HG02759 (cell line): Measurements from ENCODE around the gene SENP7.
"Not testable (repeated sequence)": the region's sequence is repeated elsewhere in the genome, so short reads cannot be mapped to it uniquely, and the experiment has no call there.

Source experiments
- ATAC-seq: cut with Tn5 transposase; IDR thresholded peaks from one replicate; pipeline ENCODE4 v1.9.1; 2021; ENCODE audit warnings: mild to moderate bottlenecking, moderate library complexity; ENCODE audit not compliant: unreplicated experiment

SENP7 gene

DNA sequence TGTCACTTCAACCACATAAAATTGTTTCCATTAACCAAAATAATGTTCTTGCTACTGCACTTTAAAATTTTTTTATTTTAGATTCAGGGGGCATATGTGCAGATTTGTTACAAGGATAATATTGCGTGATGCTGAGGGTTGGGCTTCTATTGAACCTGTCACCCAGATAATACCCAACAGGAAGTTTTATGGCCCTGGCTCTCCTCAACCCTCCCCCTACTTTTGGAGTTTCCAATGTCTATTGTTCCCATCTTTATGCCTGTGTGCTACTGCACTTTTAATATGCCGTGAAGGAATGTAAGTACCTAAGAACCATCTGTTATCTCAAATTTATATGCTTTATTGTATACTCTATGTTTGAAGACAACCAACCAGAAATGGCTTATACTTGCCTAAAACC, 150.6 kb downstream of the SENP7 start:
- ATAC-seq, result no peak

- ATAC-seq, result no peak
Measured at GRCh38 chr3:101351829-101352228, 161.2 kb downstream of the SENP7 start.

- ATAC-seq, result no peak
Measured at GRCh38 chr3:101340591-101340990, 172.4 kb downstream of the SENP7 start.

DNA sequence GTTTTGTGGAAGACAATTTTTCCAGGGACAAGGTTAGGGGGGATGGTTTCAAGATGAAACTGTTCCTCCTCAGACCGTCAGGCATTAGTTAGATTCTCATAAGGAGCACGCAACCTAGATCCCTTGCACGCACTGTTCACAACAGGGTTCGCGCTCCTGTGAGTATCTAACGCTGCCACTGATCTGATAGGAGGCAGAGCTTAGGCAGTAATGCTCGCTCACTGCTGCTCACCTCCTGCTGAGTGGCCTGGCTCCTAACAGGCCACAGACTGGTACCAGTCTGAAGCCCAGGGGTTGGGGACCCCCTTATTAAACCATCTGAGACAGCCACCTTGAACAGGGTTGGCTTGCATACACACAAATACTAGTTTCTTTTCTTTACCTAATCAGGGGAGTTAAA, 179.1 kb downstream of the SENP7 start:
- no peak for ATAC-seq

DNA sequence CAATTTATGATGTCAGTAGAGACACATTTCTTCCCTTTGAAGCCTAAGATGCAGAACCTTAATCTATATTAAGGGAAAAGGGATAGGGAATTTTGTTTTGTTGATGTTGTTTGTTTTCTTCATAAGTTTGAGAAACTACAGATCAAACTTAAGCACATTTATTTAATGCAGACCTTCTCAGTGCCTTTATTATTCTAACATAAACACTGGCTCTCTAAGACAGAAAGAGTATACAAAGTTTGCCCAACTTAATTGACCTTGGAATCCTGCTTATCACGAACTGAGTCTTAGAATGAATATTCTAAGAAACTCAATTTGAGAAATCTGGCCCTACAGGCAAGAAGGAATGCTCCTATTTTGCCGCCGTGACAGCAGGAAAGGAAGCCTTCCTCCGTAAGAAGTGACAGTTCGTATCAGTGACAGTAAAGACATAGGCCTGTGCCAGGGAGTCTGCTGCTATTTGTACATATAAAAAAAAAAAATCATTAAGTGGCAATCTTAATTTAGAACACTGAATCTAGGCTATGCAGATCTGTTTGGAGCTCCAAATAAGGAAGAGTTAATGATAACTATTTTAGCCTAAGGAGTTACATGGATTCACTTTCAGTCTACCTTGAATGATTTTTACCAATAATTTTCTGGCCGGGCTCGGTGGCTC, 183.9 kb downstream of the SENP7 start:
- no peak for ATAC-seq

DNA sequence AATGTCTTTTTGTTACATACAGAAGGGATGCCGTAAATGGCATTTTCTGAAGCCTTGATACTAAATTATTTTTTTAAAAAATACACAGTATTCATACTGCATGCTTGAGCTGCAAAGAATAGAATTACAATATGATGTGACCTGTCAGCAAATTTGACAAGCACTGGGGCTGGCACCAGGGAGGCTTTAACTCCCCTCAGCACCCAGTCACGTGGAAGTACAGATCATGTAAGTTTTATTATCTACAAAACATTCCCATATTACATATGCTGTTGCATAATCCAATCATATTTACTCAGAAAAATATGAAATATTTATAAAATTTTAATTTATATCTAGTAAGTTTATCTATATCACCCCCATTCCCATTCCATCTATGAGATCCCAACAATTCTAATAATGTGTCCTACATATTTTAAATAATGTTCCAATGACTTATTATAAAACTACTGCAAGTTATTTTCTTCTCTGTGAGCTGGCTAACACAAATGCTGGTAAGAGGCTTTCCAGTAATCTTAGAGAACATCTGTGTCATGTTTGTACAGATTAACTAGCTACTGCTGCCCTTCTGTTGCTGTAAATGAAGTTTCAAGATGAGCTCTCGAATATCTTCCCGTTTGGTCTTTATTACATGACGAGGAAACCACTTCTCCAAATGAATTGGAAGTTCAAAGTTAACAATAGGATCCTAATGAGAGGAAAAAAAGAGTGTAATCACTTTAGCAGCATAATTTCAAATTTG, 187.4 kb downstream of the SENP7 start:
- ATAC-seq, result no peak

DNA sequence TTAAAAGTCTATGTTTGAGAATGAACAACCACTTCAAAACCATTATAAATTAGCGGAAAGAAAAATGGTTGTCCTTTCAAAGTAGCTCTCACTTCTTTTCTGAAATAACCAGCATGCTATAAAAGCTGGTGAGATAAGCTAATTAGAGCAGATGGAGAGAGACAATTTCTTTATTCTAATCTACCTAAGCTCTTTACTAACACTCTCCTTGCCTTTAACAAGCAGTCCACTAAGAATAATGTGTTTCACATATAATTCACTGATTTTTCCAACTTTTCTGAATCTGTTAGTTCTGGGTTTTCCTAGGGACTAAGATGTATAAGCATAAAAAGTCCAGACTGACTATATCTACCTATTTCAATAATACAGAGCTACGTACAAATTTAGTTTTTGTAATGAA, 192.5 kb downstream of the SENP7 start, which contains the start of gene IMPG2:
IMPG2 (minus strand) TSS at position 101 of the 400 bp plus-strand sequence. CDS start 203 bp downstream, outside the sequence.
- ATAC-seq, result no peak

DNA sequence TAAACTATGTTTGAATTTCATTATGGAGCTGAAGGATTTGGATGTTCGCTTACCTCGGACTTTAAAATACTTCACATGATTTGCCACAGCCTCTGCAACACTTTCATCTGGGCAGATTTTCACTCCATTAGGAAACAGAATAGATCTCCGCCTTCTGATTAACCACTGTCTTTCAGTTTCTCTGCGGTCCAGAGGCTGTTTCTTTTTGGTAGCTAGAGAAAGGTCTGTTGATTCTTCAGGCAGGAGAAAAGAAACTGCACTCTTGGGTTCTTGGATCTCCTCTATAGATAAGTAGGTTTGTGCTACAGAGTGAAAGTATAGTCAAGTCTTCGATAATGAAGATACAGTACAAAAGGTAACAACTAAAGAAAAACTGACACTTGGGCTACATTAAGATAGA, 193.5 kb downstream of the SENP7 start:
- no peak for ATAC-seq

- ATAC-seq, result no peak
Measured at GRCh38 chr3:101312545-101312944, 200.5 kb downstream of the SENP7 start.

GRCh38 chr3:101311676-101312075, 201.3 kb downstream of the SENP7 start:
- ATAC-seq, result no peak

- ATAC-seq, result no peak
Measured at GRCh38 chr3:101310978-101311375, 202.0 kb downstream of the SENP7 start.

GRCh38 chr3:101308147-101308772, 204.8 kb downstream of the SENP7 start:
- not testable (repeated sequence) for ATAC-seq

DNA sequence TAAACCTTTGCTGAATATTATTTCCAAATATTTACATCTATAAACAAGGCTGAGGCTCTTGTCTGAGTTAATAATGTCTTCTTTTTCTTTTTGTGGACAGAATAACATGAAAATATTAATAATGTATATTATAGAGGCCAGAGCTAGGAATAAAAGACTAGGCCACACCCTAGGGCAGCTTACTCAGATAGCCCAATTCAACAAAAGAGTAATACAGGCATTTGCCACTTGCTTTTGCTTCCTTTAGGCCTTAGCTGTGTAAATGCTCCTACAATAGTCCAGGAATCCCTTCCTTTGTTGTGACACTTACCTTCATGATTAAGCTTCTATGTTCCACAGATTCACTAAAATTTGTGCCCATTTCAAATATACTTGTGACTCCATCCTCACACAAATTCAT, 209.2 kb downstream of the SENP7 start:
- ATAC-seq, result no peak

DNA sequence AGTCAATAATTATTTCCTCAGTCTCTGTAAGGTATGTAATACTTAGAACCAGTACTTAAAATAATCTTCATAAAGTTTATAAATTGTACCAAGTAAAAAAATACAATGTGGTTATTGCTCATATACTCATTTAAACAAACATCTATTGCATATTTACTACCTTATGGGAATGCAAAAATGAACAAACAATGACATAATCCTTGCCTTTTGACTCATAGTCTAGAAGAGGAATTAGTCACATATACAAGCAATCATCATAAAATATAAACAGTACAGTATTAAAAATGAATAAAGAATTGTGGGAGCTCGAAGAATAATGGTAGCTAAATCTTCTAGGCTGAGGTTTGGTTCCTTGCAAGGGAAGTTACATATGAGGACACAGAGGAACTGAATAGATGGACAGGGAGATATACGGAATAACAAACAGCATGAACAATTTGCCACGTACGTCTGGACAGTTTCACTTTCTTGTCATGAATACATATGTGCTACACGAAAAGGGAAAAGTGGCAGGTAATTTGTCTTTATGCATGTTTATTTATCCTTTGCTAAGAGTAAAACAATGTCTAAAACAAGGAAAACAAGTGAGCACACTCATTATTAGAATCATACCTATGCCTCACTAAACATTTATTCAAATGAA, 209.8 kb downstream of the SENP7 start:
- ATAC-seq, result peak; percentile 53

DNA sequence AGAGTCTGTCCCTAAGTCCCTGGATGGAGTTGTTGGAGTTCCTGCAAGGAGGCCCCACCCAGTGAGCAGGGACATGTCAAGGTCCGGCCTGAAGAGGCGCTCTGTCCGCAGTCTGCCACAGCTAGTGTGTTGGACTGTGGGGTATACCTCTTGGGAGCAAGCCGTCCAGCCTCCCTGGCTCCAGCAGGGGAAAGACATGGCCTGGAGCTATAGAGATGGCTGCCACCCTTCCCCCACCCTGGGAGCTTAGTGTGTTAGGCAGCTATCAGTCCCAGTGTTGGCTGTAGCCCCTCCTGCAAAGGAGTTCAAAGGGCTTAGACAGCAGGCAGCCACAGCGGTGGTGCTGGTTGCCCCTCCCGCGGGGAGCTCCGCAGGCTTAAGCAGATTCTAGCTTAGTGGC, 212.9 kb downstream of the SENP7 start:
- ATAC-seq, result no peak

DNA sequence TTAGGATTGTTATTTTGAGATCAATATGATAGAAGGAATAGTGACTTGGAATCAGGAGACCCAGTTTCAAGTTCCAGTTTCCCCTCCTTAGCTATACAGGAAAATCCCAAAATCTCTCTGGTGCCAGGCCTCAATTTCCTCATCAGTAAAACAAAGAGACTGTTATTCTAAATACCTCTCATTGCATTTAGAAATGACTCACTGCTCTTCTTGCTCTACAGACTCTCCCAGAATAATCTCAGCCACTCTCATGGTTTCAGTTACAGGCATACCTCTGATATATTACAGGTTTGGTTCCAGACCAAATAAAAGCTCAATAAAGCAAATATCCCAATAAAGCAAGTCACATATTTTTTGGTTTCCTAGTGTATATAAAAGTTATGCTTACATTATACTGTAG, 221.0 kb downstream of the SENP7 start:
- no peak for ATAC-seq

DNA sequence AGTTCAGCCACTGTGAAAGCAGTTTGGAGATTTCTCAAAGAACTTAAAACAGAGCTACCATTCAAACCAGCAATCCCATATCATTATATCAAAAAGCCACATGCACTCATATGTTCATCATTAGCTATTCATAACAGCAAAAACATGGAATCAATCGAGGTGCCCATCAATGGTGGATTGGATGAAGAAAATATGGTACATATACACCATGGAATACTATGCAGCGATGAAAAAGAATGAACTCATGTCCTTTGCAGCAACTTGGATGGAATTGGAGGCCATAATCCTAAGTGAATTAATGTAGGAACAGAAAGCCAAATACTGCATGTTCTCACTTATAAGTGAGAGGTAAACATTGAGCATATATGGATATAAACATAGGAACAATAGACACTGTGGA, 224.7 kb downstream of the SENP7 start:
- ATAC-seq, result no peak

GRCh38 chr3:101284757-101285156, 228.3 kb downstream of the SENP7 start:
- ATAC-seq, result no peak

DNA sequence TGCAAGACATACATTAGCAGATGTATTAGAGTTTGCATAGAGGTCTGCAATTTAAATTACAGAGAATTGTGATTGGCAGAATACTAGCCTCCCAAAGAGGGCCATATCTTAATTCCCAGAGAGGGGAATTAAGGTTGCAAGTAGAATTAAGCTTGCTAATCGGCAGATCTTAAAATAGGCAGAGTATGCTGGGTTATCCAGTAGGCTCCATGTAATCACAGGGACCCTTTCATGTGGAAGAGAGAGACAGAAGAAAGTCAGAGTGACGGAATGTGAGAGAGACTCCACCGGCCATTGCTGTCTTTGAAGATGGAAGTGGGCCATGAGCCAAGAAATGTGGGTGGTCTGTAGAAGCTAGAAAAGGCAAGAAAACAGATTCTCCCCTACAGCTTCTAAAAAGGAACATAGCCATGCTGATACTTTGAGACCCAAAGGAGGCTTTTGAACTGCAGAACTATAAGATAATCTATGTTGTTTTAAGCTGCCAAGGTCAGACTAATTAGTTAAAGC, 231.4 kb downstream of the SENP7 start:
- no peak for ATAC-seq

DNA sequence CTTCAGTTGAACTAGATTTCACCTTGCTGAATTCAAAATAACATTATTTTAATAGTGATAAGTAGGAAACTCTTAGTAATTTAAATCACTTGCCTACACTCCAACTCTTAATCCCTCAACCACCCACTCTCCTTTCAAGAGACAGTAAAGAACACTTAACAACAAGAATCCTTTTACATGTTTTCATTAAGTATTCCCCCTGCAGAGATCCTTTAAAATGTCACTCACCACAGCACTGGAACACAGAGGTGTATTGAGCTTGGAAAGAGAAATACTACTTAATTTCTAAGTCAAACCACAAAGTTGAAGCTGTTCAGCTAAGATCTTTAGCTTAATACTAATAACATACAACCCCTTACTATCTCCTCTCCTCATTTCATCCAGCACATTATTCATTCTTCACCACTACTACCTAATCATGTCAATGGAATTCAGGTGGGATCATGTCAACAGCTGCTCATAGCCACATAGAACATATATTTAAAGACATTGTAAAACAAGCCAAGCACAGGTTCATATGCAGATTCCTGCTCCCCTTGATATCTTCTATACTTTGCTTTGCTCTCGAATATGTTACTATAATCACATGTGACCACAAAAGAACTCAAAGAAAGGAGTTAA, 233.1 kb downstream of the SENP7 start:
- no peak for ATAC-seq

- no peak for ATAC-seq
Measured at GRCh38 chr3:101279162-101279561, 233.8 kb downstream of the SENP7 start.
